ENCODE results near the gene GDF7.

The GDF7 gene

DNA sequence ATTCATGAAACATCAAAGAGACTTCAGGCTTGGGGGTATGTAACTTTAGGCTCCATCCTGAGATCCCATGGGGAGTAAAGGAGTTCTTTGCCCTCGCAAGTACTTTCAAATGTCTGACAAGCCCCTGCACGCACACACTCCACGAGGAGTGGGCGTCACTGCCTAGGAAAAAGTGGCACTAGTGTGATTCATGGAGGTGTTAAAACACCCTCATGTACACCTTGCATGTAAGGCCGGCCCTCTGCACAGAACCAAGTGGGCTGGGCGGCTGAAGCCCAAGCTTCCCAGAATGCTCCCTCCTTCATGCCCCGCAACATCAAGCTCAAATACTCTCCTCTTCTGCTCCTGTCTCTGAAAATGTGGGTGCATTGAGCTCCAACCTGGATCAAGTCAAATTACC lies 23.9 kb upstream of the GDF7 start:
- no peak for DNase-seq (ENCODE audit: low read depth, low spot score)
- in situ Hi-C loops (cut with HindIII; ENCODE audit: low sequenced_read_pairs): no loop called here
- TF ChIP-seq, protein P1, sequence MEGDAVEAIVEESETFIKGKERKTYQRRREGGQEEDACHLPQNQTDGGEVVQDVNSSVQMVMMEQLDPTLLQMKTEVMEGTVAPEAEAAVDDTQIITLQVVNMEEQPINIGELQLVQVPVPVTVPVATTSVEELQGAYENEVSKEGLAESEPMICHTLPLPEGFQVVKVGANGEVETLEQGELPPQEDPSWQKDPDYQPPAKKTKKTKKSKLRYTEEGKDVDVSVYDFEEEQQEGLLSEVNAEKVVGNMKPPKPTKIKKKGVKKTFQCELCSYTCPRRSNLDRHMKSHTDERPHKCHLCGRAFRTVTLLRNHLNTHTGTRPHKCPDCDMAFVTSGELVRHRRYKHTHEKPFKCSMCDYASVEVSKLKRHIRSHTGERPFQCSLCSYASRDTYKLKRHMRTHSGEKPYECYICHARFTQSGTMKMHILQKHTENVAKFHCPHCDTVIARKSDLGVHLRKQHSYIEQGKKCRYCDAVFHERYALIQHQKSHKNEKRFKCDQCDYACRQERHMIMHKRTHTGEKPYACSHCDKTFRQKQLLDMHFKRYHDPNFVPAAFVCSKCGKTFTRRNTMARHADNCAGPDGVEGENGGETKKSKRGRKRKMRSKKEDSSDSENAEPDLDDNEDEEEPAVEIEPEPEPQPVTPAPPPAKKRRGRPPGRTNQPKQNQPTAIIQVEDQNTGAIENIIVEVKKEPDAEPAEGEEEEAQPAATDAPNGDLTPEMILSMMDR (IDR thresholded peaks at IDR 0.05; ENCODE audit: low read depth, low read length): no peak

DNA sequence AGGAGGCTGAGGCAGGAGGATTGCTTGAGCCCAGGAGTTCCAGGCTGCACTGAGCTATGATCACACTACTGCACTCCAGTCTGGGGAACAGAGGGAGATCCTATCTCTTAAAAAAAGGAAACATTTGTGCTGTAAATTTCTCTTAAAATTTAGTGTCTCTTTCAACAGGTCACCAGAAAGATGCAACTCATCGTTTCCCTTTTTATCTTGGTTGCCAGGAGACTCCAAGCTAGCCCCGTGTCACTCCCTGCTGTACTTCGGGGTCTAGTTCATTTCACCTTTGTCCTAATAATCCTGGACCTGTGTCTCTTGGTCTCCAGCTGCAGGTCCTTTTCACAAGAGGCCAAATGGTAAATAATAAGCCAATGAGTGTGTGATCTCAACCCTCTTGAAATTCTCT lies 23.1 kb upstream of the GDF7 start:
- TF ChIP-seq, protein P1 (IDR thresholded peaks at IDR 0.05; ENCODE audit: low read depth, low read length): no peak
- in situ Hi-C loops (cut with HindIII; ENCODE audit: low sequenced_read_pairs): no loop called here
- no peak overlapping the region for H3K4me3 ChIP-seq (ENCODE audit: low read depth, low read length)
- DNase-seq (ENCODE audit: low read depth, low spot score): no peak

More for the DNA sequence above, 23.9 kb upstream of the GDF7 start:
- no peak overlapping the region for H3K4me3 ChIP-seq (ENCODE audit: low read depth, low read length)

DNA sequence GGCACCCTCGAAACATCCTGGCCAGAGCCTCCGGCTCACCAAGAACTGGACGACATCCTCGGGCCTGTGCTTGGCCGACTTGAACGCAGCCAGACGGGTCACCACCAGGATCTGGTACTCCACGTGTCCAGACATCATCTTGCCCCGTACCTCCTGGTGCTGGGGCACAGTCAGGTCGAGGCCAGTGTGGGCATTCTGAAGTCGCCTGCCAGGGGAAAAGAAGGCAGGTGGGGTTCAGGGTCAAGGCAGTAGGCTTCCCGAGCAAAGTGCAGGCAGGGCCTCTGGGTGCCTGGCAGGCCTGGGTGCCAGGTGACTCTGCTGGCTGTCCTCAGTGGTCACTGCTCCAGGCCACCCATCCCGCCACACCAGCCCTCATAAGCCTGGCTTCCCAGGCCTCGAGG lies 21.6 kb upstream of the GDF7 start:
- no peak overlapping the region for H3K4me3 ChIP-seq (ENCODE audit: low read depth, low read length)
- no peak for DNase-seq (ENCODE audit: low read depth, low spot score)
- in situ Hi-C loops (cut with HindIII; ENCODE audit: low sequenced_read_pairs): no loop called here
- TF ChIP-seq, protein P1 (IDR thresholded peaks at IDR 0.05; ENCODE audit: low read depth, low read length): no peak

GRCh38 chr2:20645761-20646160 lies 21.2 kb upstream of the GDF7 start:
- DNase-seq (ENCODE audit: low read depth, low spot score): no peak
- TF ChIP-seq, protein P1 (IDR thresholded peaks at IDR 0.05; ENCODE audit: low read depth, low read length): no peak
- in situ Hi-C loops (cut with HindIII; ENCODE audit: low sequenced_read_pairs): no loop called here
- H3K4me3 ChIP-seq (ENCODE audit: low read depth, low read length): no peak overlapping the region

DNA sequence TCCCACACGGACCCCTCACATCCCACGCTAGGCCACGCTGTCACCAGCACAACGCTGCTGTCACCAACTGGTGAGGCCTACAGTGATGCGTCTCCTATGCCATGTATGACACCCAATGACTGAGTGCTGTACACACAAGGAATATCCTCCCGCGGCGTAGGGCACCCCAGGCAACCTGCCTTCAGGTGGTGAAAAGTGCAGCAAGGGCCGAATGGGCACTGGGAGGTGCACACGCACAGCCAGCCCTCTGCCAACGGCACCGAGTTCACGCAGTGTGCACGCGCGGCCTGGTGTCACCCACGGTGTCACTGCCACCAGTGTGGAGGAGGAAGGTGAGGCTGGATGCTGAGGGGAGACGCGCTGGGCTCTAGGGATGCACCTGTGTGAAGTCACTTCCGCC lies 20.5 kb upstream of the GDF7 start:
- DNase-seq (ENCODE audit: low read depth, low spot score): no peak
- in situ Hi-C loops (cut with HindIII; ENCODE audit: low sequenced_read_pairs): no loop called here
- no peak overlapping the region for H3K4me3 ChIP-seq (ENCODE audit: low read depth, low read length)
- TF ChIP-seq, protein P1 (IDR thresholded peaks at IDR 0.05; ENCODE audit: low read depth, low read length): no peak

DNA sequence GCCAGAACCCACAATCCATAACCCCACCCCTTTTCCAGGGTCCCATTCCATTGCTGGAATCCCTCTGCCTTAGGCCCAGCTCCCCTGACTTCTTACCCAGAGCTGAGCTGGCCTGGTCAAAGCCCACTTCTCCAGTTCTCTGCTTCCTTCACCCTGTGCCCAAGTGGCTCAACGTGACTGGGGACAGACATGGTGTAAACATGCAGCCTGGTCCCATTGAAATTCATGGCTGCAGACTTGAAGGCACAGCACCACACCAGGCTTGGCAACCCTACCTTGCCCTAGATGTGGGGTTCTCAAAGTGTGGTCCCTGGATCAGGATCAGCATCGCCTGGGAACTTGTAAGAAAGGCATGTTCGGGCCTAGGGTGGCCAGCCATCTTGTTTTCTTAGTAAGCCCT lies 19.7 kb upstream of the GDF7 start:
- TF ChIP-seq, protein P1 (IDR thresholded peaks at IDR 0.05; ENCODE audit: low read depth, low read length): no peak
- H3K4me3 ChIP-seq (ENCODE audit: low read depth, low read length): no peak overlapping the region
- in situ Hi-C loops (cut with HindIII; ENCODE audit: low sequenced_read_pairs): no loop called here
- DNase-seq (ENCODE audit: low read depth, low spot score): no peak

GRCh38 chr2:20647738-20648137 lies 19.2 kb upstream of the GDF7 start:
- no peak for DNase-seq (ENCODE audit: low read depth, low spot score)
- in situ Hi-C loops (cut with HindIII; ENCODE audit: low sequenced_read_pairs): no loop called here
- H3K4me3 ChIP-seq (ENCODE audit: low read depth, low read length): no peak overlapping the region
- TF ChIP-seq, protein P1 (IDR thresholded peaks at IDR 0.05; ENCODE audit: low read depth, low read length): no peak

All from astrocyte of the spinal cord (primary cell).